ENCODE results near the gene VDAC1.

- TF ChIP-seq POLR2A (IDR thresholded peaks at IDR 0.05; ENCODE audit: low read depth, low read length) (peak; percentile 88), CTCF (IDR thresholded peaks at IDR 0.05; ENCODE audit: extremely low read depth in 1 of 2, insufficient read depth in 1 of 2, low read depth in 1 of 2, low read length in 2 of 2) (no peak), MYC (IDR thresholded peaks at IDR 0.05; ENCODE audit: low read depth, low read length) (no peak), EZH2 (IDR thresholded peaks at IDR 0.05; ENCODE audit: borderline replicate concordance, low read depth, low read length, severe bottlenecking) (no peak), JUN (IDR thresholded peaks at IDR 0.05; ENCODE audit: borderline replicate concordance, insufficient read depth, insufficient read length, low read depth) (no peak), POLR2AphosphoS5 (IDR thresholded peaks at IDR 0.05; ENCODE audit: insufficient read depth, low read depth, low read length) (peak; percentile 73), MAX (IDR thresholded peaks at IDR 0.05; ENCODE audit: insufficient read depth, insufficient read length) (peak; percentile 34), FOS (IDR thresholded peaks at IDR 0.05; ENCODE audit: borderline replicate concordance, insufficient read depth, low read length) (no peak), GATA2 (IDR thresholded peaks at IDR 0.05; ENCODE audit: insufficient read depth, insufficient read length, low read depth, low read length) (no peak)
Measured at GRCh38 chr5:134004626-134005416, at the start of gene VDAC1.

Data from endothelial cell of umbilical vein (primary cell).